ENCODE data around the gene CD55.

The CD55 gene

GRCh38 chr1:207362962-207363860 lies 41.7 kb downstream of the CD55 start:
- DNase-seq: peak; percentile 58 to 88 (median 76)

- no peak for DNase-seq
Observed at GRCh38 chr1:207363871-207364270, 42.4 kb downstream of the CD55 start.

GRCh38 chr1:207364614-207365013 lies 43.1 kb downstream of the CD55 start:
- no peak for DNase-seq

GRCh38 chr1:207365063-207365462 lies 43.6 kb downstream of the CD55 start:
- peak in 2 of 4 experiments; percentile 6 to 20 for DNase-seq

GRCh38 chr1:207366022-207366421 lies 44.5 kb downstream of the CD55 start:
- no peak for DNase-seq

GRCh38 chr1:207388721-207389120 lies 67.2 kb downstream of the CD55 start:
- DNase-seq: no peak

- DNase-seq: no peak
Observed at GRCh38 chr1:207389728-207390464, 68.4 kb downstream of the CD55 start.

- peak in 1 of 4 experiments; percentile 24 for DNase-seq
Observed at GRCh38 chr1:207393610-207394009, 72.1 kb downstream of the CD55 start.

GRCh38 chr1:207396168-207396746 lies 74.8 kb downstream of the CD55 start:
- no peak for DNase-seq

- no peak for DNase-seq
Observed at GRCh38 chr1:207397525-207397926, 76.0 kb downstream of the CD55 start.

- DNase-seq: no peak
Observed at GRCh38 chr1:207398986-207399385, 77.5 kb downstream of the CD55 start.

- no peak for DNase-seq
Observed at GRCh38 chr1:207401578-207401977, 80.1 kb downstream of the CD55 start.

GRCh38 chr1:207402744-207403143 lies 81.3 kb downstream of the CD55 start:
- no peak for DNase-seq

GRCh38 chr1:207404849-207405525 lies 83.5 kb downstream of the CD55 start:
- peak; percentile 34 to 91 (median 65) for DNase-seq

- no peak for DNase-seq
Observed at GRCh38 chr1:207405814-207406213, 84.3 kb downstream of the CD55 start.

- DNase-seq: peak; percentile 39 to 89 (median 68)
Observed at GRCh38 chr1:207407655-207408260, 86.3 kb downstream of the CD55 start.

All from suppressor macrophage (primary cell).